ENCODE measurements around the gene AIP. TPM values are rescaled to one million over a fixed set of nuclear protein-coding genes. Genes with fewer than 3 reads are reported as not detected.
A peak's percentile ranks its signal among the peaks of the same experiment; 100 is the strongest.
"Not testable (repeated sequence)": the region's sequence is repeated elsewhere in the genome, so short reads cannot be mapped to it uniquely, and the experiment has no call there.

Gene AIP
- polyA plus RNA-seq, 12 donors: 33.7 to 50.2 (median 41.7) TPM; not detected in 1

DNA sequence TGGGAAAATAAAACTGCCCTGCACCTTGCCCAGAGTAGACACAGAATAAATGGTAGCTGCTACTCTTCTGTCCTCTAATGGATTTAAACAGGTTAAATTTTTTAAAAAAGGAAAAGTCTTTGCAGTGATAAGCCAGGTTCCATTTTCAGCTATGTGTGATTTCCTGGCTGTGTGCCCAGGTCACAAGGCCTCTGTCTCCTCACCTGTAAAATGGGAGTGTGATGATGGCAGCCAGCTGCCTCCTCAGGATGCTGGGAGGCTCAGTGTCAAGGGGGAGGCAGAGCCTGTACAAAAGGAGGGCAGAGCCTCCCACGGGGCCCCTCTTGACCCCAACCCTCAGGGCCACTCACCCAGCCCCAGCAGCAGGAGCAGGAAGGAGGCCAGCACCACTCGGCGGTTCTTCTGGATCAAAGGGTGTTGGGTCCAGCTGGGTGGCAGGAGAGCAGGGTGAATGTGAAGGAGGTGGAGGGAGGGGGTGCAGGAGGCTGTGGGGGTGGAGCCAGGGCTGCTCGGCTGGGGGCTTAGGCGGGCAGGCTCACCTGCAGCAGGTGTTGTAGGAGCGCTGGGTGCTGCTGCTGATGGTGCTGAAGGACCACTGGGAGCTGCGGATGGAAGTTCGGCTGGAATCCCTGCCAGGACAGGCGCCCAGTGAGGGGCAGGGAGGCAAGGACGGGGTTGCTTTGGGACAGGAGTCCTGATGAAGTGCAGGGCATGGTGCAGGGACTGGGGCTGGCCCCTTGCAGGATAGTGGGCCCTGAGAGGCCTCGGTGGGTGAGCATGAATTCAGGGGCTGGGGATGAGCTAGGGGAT lies 15.7 kb upstream of the AIP start:
- DNase-seq: no peak

GRCh38 chr11:67468056-67468455 lies 14.8 kb upstream of the AIP start:
- DNase-seq: no peak

GRCh38 chr11:67468456-67468758 lies 14.4 kb upstream of the AIP start:
- no peak for DNase-seq

DNA sequence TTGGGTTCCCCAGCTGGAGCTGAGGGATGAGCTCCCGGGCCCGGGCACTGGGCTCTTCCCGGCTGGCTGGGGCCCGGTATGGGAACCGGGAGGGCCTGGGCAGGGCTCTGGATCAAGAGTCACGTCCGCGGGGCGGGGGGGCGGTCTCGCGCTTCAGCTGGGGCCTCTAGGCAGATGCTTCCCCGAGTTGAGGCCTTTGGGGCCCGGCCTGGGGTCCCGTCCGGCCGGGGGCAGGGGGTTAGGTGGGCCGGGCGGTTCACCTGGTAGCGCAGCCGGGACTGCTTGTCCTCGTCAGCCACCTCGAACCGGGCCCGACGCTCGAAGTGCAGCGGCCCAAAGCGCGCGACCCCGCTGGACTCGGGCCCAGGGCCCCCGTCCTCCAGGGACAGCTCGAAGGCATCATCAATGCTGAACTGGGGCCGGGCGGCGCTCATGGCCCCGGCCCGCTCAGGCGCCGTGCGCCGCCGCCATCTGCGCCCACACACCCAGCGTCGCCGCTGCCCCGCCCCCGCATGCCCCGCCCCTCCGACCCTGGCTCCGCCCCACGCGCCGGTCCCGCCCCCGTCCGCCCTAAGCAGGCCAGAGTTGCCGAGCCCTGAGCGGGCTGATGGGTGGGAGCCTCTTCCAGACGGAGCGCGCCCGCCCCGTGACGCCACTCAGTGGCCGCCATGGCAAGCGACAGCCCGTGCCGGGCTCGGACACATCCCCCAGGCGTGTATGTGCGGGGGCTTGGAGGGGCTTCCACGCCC lies 13.9 kb upstream of the AIP start, which contains the start of gene TMEM134:
Gene TMEM134 (minus strand): TSS at position 493 of the 749 bp plus-strand sequence. CDS start 59 bp downstream, at position 434.
- peak; percentile 91 for DNase-seq

- no peak for DNase-seq
Measured at GRCh38 chr11:67469508-67469811, 13.4 kb upstream of the AIP start.

DNA sequence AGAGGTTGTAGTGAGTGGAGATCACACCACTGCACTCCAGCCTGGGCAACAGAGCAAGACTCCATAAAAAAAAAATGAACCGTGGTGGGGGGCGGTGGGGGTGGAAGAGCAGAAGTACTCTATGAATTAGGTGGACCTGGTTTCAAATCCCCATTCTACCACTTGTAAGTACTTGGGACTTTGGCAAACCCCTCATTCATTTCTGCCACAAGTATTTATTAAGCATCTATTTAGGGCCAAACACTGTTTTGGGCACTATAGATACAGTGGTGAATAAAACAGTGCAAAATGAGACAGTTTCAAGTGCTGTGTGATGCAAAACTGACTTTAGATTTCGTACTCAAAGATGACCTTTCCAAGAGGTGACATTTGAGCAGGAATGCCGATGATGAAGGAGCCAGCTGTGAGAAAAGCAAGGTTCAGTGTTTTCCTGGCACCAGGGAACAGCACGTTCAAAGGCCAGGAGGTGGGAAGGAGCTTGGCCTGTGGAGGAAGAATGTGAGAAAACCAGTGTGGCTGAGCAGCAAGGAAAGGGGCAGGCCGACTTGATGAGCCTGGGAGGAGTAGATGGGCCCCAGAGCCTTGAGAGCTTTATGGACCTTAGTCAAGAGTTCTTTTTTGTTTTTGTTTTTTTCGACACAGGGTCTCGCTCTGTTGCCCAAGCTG lies 12.4 kb upstream of the AIP start:
- DNase-seq: no peak

DNA sequence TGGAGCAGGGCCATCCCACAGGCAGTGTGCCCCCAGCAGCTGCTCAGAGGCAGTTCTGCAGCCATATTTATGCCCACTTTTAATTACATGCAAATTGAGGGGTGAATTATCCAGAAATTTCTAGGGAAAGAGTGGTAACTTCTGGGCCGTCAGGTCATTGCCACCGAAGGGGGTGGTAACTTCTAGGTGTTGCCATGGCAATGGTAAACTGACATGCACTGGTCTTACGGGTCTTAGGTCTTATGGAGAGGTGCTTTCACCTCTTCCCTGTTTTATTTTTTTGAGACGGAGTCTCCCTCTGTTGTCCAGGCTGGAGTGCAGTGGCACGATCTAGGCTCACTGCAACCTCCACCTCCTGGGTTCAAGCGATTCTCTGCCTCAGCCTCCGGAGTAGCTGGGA lies 9.9 kb upstream of the AIP start:
- no peak for DNase-seq

DNA sequence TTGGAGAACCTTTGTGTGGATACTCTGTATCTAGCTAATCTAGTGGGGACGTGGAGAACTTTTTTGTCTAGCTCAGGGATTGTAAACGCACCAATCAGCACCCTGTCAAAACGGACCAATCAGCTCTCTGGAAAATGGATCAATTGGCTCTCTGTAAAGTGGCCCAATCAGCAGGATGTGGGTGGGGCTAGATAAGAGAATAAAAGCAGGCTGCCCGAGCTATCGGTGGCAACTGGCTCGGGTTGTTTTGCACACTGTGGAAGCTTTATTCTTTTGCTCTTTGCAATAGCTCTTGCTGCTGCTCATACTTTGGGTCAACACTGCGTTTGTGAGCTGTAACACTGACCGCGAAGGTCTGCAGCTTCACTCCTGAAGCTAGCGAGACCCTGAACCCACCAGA lies 6.1 kb upstream of the AIP start:
- not testable (repeated sequence) for DNase-seq

DNA sequence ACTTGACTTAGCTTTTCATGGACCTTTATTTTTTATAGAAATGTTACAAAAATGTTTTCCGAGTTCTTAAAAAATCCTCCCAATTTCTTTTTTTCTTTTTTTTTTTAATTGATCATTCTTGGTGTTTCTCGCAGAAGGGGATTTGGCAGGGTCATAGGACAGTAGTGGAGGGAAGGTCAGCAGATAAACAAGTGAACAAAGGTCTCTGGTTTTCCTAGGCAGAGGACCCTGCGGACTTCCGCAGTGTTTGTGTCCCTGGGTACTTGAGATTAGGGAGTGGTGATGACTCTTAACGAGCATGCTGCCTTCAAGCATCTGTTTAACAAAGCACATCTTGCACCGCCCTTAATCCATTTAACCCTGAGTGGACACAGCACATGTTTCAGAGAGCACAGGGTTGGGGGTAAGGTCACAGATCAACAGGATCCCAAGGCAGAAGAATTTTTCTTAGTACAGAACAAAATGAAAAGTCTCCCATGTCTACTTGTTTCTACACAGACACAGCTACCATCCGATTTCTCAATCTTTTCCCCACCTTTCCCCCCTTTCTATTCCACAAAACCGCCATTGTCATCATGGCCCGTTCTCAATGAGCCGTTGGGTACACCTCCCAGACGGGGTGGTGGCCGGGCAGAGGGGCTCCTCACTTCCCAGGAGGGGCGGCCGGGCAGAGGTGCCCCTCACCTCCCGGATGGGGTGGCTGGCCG lies 5.3 kb upstream of the AIP start:
- not testable (repeated sequence) for DNase-seq

DNA sequence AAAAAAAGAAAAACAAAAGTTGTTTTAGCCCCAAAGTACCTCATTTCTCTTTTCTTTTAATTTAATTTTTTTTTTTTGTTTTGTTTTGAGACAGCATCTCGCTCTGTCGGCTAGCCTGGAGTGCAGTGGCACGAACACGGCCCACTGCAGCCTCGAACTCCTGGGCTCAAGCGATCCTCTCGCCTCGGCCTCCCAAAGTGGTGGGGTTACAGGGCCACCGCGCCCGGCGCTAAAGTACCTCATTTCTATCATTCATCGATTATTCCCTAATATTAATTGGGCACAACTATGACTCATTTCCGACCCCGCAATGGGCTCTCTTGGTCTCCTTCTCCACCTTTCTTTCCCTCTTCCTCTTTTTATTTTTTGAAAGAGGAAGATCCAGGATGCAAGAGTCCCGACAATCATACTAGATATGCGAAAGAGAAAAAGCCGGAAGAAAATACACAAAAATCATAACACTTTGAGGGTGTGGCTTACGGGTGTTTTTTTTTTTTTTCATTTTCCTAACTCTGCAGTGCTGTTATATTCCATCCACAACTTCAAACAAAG lies 475 bp upstream of the AIP start:
- DNase-seq: no peak

GRCh38 chr11:67483831-67484665 lies 1.2 kb downstream of the AIP start:
- no peak for DNase-seq

DNA sequence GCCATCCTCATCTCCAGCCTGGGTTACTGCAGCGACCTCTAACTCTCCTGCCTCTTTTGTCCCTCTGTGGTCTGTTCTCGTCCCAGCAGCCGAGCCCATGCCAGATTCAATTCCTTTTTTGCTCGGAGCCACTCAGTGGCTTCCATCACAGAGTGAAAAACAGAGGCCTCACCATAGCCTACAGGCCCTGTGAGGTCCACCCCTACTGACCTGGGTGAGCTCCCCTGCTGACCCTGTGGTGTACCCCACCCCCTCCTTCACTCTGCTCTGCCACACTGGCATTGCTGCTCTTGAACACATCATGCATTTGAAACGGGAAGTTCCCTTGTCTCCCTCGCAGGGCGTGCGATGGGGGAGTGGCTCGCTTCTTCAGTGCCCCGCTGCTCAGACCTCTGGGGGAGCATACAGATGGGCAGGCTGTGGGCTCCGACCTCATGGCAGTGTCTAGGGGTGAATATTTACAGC lies 2.1 kb downstream of the AIP start:
- no peak for DNase-seq

DNA sequence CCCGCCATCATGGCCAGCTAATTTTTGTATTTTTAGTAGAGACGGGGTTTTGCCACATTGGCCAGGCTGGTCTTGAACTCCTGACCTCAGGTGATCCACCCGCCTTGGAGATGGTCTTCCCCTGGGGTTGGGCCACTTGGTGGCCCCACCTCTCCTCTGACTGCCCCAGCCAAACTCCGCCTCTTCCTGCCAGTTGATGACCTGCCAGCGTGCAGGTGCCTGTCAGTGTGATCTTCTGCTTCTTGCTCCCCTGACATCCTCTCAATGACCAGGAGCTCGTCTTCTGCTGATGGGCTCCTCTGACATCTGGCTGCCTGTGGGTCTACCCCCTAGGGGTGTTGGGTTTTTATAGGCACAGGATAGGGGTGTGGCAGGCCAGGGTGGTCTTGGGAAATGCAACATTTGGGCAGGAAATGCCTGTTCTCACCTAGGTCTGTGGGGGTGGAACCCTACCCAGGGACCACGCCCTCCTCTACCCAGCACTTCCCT lies 3.1 kb downstream of the AIP start:
- DNase-seq: not testable (repeated sequence)

DNA sequence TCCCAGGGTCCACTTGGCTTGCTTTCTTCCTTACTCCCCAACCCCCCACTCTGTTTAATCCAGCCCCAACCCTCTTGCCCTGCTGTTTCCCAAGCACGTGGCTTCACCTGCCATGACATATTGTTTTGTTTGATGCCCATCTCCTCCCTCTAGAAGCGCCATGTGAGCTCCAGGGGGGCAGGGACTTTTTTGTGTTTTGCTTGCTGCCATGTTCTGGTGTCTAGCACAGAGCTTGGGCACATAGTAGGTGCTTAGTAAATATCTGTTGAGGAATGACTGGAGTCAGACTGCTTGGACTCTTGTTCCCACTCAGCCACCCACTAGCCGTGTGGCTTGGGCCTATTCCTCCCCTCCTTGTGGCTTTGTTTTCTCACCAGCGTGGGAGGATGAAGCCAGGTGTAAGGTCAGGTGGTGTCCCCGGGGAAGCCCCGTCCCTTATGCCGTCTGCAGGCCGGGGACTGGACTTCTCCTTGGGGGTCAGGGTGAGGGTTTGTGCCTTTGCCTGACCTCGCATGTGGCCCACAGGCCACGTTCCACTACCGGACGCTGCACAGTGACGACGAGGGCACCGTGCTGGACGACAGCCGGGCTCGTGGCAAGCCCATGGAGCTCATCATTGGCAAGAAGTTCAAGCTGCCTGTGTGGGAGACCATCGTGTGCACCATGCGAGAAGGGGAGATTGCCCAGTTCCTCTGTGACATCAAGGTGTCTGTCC lies 3.8 kb downstream of the AIP start:
- DNase-seq: no peak

DNA sequence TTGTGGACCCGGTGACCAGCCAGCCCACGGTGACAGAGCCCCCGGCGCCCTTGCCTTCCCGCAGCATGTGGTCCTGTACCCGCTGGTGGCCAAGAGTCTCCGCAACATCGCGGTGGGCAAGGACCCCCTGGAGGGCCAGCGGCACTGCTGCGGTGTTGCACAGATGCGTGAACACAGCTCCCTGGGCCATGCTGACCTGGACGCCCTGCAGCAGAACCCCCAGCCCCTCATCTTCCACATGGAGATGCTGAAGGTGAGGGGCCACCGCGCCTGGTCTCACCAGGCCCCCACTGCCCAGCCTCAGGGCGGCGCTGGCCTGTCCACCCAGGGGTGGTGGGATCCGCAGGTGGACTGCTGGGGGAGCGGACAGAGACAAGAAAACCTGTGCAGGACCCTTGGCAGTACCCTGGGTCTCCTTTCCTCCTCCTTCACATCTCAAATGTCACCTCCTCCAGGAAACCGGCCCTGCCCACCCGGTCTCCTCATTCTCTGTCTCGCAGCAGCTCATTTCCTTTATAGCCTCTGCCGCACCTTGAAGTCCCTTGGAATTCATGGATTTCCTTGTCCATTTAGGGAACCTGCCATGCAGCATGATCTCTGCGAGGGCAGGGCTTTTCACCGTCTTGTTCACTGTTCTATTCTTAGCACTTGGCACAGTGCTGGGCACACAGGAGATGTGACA lies 6.5 kb downstream of the AIP start:
- no peak for DNase-seq

GRCh38 chr11:67489885-67490726 lies 7.3 kb downstream of the AIP start:
- no peak for DNase-seq

- DNase-seq: no peak
Measured at GRCh38 chr11:67490727-67491065, 7.9 kb downstream of the AIP start.

GRCh38 chr11:67491276-67492068 lies 8.6 kb downstream of the AIP start:
- DNase-seq: no peak

Measured in muscle of arm (tissue), 12 donors.